ENCODE results near the gene ESR1. TPM values are rescaled to one million over a fixed set of nuclear protein-coding genes. Genes with fewer than 3 reads are reported as not detected.

Gene ESR1
- total and polyA plus RNA-seq, 12 donors = 0.28 to 9.4 (median 3.8) TPM

DNA sequence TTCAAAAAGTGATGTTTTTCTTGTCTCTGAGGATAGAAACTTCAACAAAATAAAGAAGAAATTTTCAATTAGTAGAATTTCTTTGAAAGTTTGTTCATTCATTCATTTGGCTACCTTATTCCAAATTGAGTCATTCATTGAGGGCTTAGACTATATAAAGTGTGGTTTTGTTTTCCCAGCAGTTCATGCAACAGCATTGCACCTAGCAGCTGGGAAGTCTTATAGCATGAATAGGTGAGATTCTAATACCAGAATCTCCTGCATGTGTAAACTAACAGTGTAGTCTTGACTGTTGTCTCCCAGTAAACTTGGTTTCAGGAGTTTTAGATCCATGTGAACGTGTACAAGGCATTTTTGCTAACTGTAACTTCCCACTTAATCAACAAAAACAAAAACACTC lies 7.1 kb downstream of the ESR1 start:
- Histone ChIP-seq H3K4me1 (replicated peaks in 1 of 2) (no peaks in the 10 kb centered on the region), H3K4me3 (no peak overlapping the region), H3K27me3 (no peaks in the 10 kb centered on the region), H3K9me3 (replicated peaks in 1 of 3) (no peaks in the 10 kb centered on the region), H3K36me3 (replicated peaks in 1 of 2) (no peaks in the 10 kb centered on the region), H3K27ac (no peak overlapping the region)
- no peak for TF ChIP-seq POLR2A (IDR thresholded peaks at IDR 0.05)
- TF ChIP-seq, protein P1, sequence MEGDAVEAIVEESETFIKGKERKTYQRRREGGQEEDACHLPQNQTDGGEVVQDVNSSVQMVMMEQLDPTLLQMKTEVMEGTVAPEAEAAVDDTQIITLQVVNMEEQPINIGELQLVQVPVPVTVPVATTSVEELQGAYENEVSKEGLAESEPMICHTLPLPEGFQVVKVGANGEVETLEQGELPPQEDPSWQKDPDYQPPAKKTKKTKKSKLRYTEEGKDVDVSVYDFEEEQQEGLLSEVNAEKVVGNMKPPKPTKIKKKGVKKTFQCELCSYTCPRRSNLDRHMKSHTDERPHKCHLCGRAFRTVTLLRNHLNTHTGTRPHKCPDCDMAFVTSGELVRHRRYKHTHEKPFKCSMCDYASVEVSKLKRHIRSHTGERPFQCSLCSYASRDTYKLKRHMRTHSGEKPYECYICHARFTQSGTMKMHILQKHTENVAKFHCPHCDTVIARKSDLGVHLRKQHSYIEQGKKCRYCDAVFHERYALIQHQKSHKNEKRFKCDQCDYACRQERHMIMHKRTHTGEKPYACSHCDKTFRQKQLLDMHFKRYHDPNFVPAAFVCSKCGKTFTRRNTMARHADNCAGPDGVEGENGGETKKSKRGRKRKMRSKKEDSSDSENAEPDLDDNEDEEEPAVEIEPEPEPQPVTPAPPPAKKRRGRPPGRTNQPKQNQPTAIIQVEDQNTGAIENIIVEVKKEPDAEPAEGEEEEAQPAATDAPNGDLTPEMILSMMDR (IDR thresholded peaks at IDR 0.05) = no peak
- intact Hi-C loops (cut with DNase I) = no loop called here
- no peak for DNase-seq
- WGBS, 4 donors = 44 to 55% (median 47%) methylated on average over 1 of the region's 1 CpG

DNA sequence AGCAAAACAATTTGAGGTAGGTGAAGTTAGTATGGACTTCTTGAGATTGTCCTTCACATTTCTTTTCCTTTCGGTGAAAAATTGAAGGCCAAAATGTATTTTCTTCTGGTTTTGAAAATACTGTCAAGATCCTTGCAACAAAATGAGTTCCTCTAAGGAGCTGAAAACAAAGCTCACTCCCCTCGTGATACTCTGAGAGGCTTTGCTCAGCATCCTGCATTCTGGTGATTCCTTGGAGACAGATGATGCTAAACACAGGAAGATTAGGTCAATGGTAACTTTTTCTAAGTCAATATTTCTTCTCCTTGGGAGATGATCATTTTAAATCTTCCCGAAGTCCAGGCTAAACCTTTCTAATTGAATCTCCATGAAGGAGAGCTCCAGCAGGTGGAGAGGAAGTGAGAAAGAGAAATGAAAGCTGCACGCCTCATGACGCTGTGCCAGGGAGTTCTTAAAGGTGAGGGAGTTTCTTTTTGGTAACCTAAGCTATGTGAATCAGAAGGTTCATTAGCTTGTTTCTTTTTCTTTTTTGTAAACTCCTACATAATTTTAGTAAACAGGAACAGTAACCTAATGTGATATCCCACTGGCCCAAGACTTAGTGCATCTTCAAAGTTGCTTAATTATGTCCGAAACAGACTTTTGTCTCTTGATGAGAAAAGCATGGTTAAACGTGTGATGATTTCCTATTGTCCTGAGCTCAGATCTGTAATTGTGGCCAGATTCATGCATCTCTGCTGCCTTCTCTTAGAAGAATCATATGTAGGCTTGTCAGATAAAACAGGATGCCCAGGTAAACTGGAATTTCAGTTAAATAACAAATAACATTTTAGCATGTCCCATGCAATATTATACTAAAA lies 15.0 kb downstream of the ESR1 start:
- Histone ChIP-seq H3K36me3 (replicated peaks in 1 of 2) (no peaks in the 10 kb centered on the region), H3K4me3 (no peak overlapping the region), H3K9me3 (replicated peaks in 1 of 3) (no peaks in the 10 kb centered on the region), H3K27ac (no peak overlapping the region), H3K4me1 (replicated peaks in 1 of 2) (no peaks in the 10 kb centered on the region), H3K27me3 (no peaks in the 10 kb centered on the region)
- intact Hi-C loops (cut with DNase I) = no loop called here
- no peak for DNase-seq
- WGBS, 4 donors = 75 to 76% (median 75%) methylated on average over 7 of the region's 7 CpGs
- TF ChIP-seq, protein P1 (IDR thresholded peaks at IDR 0.05) = no peak
- no peak for TF ChIP-seq POLR2A (IDR thresholded peaks at IDR 0.05)

DNA sequence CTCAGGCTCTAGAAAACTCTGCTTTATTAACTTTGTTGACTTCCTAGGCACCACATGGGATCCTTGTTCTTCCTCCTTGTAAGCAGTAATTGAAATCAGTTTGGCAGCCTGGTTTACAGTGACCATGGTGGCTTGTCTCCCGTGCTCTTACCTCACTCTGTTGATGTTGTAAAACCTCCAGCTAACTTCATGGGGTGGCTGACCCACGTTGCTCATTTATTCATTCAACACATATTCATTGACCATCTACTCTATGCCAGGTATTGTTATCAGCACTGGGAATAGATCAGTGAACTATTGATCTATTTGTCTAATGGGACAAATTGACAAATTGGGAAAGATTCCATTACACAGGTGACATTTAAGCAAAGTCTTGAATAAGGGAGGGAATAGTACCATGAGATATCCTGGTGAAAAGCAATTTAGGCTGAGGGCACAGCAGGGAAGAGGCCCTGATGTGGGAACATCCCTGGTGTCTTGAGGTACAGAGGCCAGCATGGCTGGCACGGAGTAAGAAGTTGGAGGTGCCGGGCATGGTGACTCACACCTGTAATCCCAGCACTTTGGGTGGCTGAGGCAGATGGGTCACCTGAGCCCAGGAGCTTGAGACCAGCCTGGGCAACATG lies 19.1 kb downstream of the ESR1 start:
- H3K4me1 ChIP-seq (replicated peaks in 1 of 2) = no peaks in the 10 kb centered on the region
- no peak overlapping the region for H3K4me3 ChIP-seq
- no peak overlapping the region for H3K27ac ChIP-seq
- H3K36me3 ChIP-seq (replicated peaks in 1 of 2) = no peaks in the 10 kb centered on the region
- intact Hi-C loops (cut with DNase I) = no loop called here
- WGBS, 4 donors = 80 to 92% (median 85%) methylated on average over 4 of the region's 4 CpGs
- TF ChIP-seq, protein P1 (IDR thresholded peaks at IDR 0.05) = no peak
- no peak for TF ChIP-seq POLR2A (IDR thresholded peaks at IDR 0.05)
- no peak for DNase-seq
- H3K27me3 ChIP-seq = no peaks in the 10 kb centered on the region
- no peaks in the 10 kb centered on the region for H3K9me3 ChIP-seq (replicated peaks in 1 of 3)

DNA sequence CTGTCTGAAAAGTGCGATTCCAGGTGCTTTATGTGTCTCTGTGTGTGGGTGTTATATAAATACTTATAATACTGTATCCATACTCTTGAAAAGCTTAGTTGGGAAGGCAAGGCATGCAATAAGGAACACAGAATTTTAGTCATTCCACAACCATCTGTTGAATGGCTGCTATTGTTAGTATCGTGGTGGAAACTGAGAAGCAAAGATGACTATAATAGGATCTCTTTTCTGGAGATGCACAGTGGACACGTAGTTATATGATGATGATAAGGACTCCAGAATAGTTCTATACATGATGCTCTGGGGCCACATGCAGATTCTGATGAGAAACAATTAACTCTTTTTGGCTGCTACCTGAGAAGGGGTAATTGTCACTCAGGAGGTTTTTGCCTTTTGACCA lies 25.2 kb downstream of the ESR1 start:
- 76 to 83% (median 80%) methylated on average over 3 of the region's 3 CpGs for WGBS, 4 donors
- Histone ChIP-seq H3K9me3 (replicated peaks in 1 of 3) (no peaks in the 10 kb centered on the region), H3K4me1 (replicated peaks in 1 of 2) (no peaks in the 10 kb centered on the region), H3K36me3 (replicated peaks in 1 of 2) (no peaks in the 10 kb centered on the region), H3K27ac (no peak overlapping the region), H3K4me3 (no peak overlapping the region), H3K27me3 (no peaks in the 10 kb centered on the region)
- TF ChIP-seq POLR2A (IDR thresholded peaks at IDR 0.05) = no peak
- TF ChIP-seq, protein P1 (IDR thresholded peaks at IDR 0.05) = no peak
- intact Hi-C loops (cut with DNase I) = no loop called here
- no peak for DNase-seq
